Measurements from ENCODE around the gene HAUS7. TPM values are rescaled to one million over a fixed set of nuclear protein-coding genes. Genes with fewer than 3 reads are reported as not detected.

Gene HAUS7
- total and polyA plus RNA-seq, 9 donors, result 20.0 to 34.3 (median 30.1) TPM

GRCh38 chrX:153458476-153458875 is 11.9 kb downstream of the HAUS7 start:
- Histone ChIP-seq H3K9me3 (replicated peaks; ENCODE audit: control insufficient read depth, low read depth, low read length) (no peaks in the 10 kb centered on the region), H3K36me3 (ENCODE audit: control insufficient read depth, insufficient read depth, low read length) (peaks cover 15% of the 10 kb centered on the region), H3K4me1 (ENCODE audit: control insufficient read depth, insufficient read depth, low read length) (peaks cover 70% of the 10 kb centered on the region), H3K27me3 (ENCODE audit: control insufficient read depth, insufficient read depth, low read length) (peaks cover 2% of the 10 kb centered on the region), H3K4me3 (ENCODE audit: low read length) (no peak overlapping the region), H3K27ac (ENCODE audit: low read length) (peak overlapping the region; percentile 76)
- DNase-seq, result peak; percentile 63
- 88% methylated on average over 2 of the region's 4 CpGs for WGBS (ENCODE audit: insufficient coverage)

- Histone ChIP-seq H3K9me3 (replicated peaks; ENCODE audit: control insufficient read depth, low read depth, low read length) (no peaks in the 10 kb centered on the region), H3K4me3 (ENCODE audit: low read length) (no peak overlapping the region), H3K4me1 (ENCODE audit: control insufficient read depth, insufficient read depth, low read length) (peaks cover 70% of the 10 kb centered on the region), H3K36me3 (ENCODE audit: control insufficient read depth, insufficient read depth, low read length) (peaks cover 16% of the 10 kb centered on the region), H3K27ac (ENCODE audit: low read length) (peak overlapping the region; percentile 69), H3K27me3 (ENCODE audit: control insufficient read depth, insufficient read depth, low read length) (peaks cover 2% of the 10 kb centered on the region)
- DNase-seq, result no peak
- 83% methylated on average over 12 of the region's 17 CpGs for WGBS (ENCODE audit: insufficient coverage)
Observed at GRCh38 chrX:153457827-153458466, 12.4 kb downstream of the HAUS7 start.

GRCh38 chrX:153457136-153457825 is 13.1 kb downstream of the HAUS7 start:
- DNase-seq, result no peak
- Histone ChIP-seq H3K27me3 (ENCODE audit: control insufficient read depth, insufficient read depth, low read length) (peaks cover 2% of the 10 kb centered on the region), H3K4me3 (ENCODE audit: low read length) (no peak overlapping the region), H3K36me3 (ENCODE audit: control insufficient read depth, insufficient read depth, low read length) (peaks cover 16% of the 10 kb centered on the region), H3K4me1 (ENCODE audit: control insufficient read depth, insufficient read depth, low read length) (peaks cover 70% of the 10 kb centered on the region), H3K27ac (ENCODE audit: low read length) (peak overlapping the region; percentile 69), H3K9me3 (replicated peaks; ENCODE audit: control insufficient read depth, low read depth, low read length) (no peaks in the 10 kb centered on the region)
- WGBS (ENCODE audit: insufficient coverage), result 78% methylated on average over 16 of the region's 18 CpGs

- Histone ChIP-seq H3K4me3 (ENCODE audit: low read length) (no peak overlapping the region), H3K9me3 (replicated peaks; ENCODE audit: control insufficient read depth, low read depth, low read length) (no peaks in the 10 kb centered on the region), H3K27me3 (ENCODE audit: control insufficient read depth, insufficient read depth, low read length) (peaks cover 2% of the 10 kb centered on the region), H3K27ac (ENCODE audit: low read length) (peak overlapping the region; percentile 69), H3K36me3 (ENCODE audit: control insufficient read depth, insufficient read depth, low read length) (peaks cover 14% of the 10 kb centered on the region), H3K4me1 (ENCODE audit: control insufficient read depth, insufficient read depth, low read length) (peaks cover 70% of the 10 kb centered on the region)
- WGBS (ENCODE audit: insufficient coverage), result 81% methylated on average over 9 of the region's 9 CpGs
- no peak for DNase-seq
Observed at GRCh38 chrX:153456704-153457103, 13.7 kb downstream of the HAUS7 start.

GRCh38 chrX:153456161-153456560 is 14.2 kb downstream of the HAUS7 start:
- Histone ChIP-seq H3K4me3 (ENCODE audit: low read length) (no peak overlapping the region), H3K4me1 (ENCODE audit: control insufficient read depth, insufficient read depth, low read length) (peaks cover 69% of the 10 kb centered on the region), H3K36me3 (ENCODE audit: control insufficient read depth, insufficient read depth, low read length) (peaks cover 10% of the 10 kb centered on the region), H3K27me3 (ENCODE audit: control insufficient read depth, insufficient read depth, low read length) (peaks cover 2% of the 10 kb centered on the region), H3K27ac (ENCODE audit: low read length) (peak overlapping the region; percentile 69), H3K9me3 (replicated peaks; ENCODE audit: control insufficient read depth, low read depth, low read length) (no peaks in the 10 kb centered on the region)
- peak; percentile 60 for DNase-seq
- 79% methylated on average over 12 of the region's 12 CpGs for WGBS (ENCODE audit: insufficient coverage)

- Histone ChIP-seq H3K4me1 (ENCODE audit: control insufficient read depth, insufficient read depth, low read length) (peaks cover 63% of the 10 kb centered on the region), H3K27me3 (ENCODE audit: control insufficient read depth, insufficient read depth, low read length) (peaks cover 2% of the 10 kb centered on the region), H3K9me3 (replicated peaks; ENCODE audit: control insufficient read depth, low read depth, low read length) (no peaks in the 10 kb centered on the region), H3K27ac (ENCODE audit: low read length) (peak overlapping the region; percentile 35), H3K4me3 (ENCODE audit: low read length) (no peak overlapping the region), H3K36me3 (ENCODE audit: control insufficient read depth, insufficient read depth, low read length) (peaks cover 10% of the 10 kb centered on the region)
- no peak for DNase-seq
- 79% methylated on average over 13 of the region's 16 CpGs for whole genome bisulfite sequencing (ENCODE audit: insufficient coverage)
Observed at GRCh38 chrX:153455571-153455970, 14.8 kb downstream of the HAUS7 start.

- Histone ChIP-seq H3K27me3 (ENCODE audit: control insufficient read depth, insufficient read depth, low read length) (peaks cover 2% of the 10 kb centered on the region), H3K9me3 (replicated peaks; ENCODE audit: control insufficient read depth, low read depth, low read length) (no peaks in the 10 kb centered on the region), H3K4me3 (ENCODE audit: low read length) (no peak overlapping the region), H3K27ac (ENCODE audit: low read length) (peak overlapping the region; percentile 59), H3K36me3 (ENCODE audit: control insufficient read depth, insufficient read depth, low read length) (peaks cover 10% of the 10 kb centered on the region), H3K4me1 (ENCODE audit: control insufficient read depth, insufficient read depth, low read length) (peaks cover 58% of the 10 kb centered on the region)
- WGBS (ENCODE audit: insufficient coverage), result 92% methylated on average over 16 of the region's 16 CpGs
- no peak for DNase-seq
Observed at GRCh38 chrX:153454901-153455550, 15.3 kb downstream of the HAUS7 start.

GRCh38 chrX:153450949-153451277 is 19.5 kb downstream of the HAUS7 start:
- no peak overlapping the region for H3K27ac ChIP-seq (ENCODE audit: low read length)
- no peak overlapping the region for H3K4me3 ChIP-seq (ENCODE audit: low read length)
- peaks cover 10% of the 10 kb centered on the region for H3K36me3 ChIP-seq (ENCODE audit: control insufficient read depth, insufficient read depth, low read length)
- no peaks in the 10 kb centered on the region for H3K9me3 ChIP-seq (replicated peaks; ENCODE audit: control insufficient read depth, low read depth, low read length)
- 83% methylated on average over 3 of the region's 8 CpGs for WGBS (ENCODE audit: insufficient coverage)
- H3K27me3 ChIP-seq (ENCODE audit: control insufficient read depth, insufficient read depth, low read length), result no peaks in the 10 kb centered on the region
- no peak for DNase-seq
- peaks cover 23% of the 10 kb centered on the region for H3K4me1 ChIP-seq (ENCODE audit: control insufficient read depth, insufficient read depth, low read length)

GRCh38 chrX:153450114-153450948 is 20.0 kb downstream of the HAUS7 start:
- Histone ChIP-seq H3K4me3 (ENCODE audit: low read length) (no peak overlapping the region), H3K27me3 (ENCODE audit: control insufficient read depth, insufficient read depth, low read length) (no peaks in the 10 kb centered on the region), H3K36me3 (ENCODE audit: control insufficient read depth, insufficient read depth, low read length) (peaks cover 10% of the 10 kb centered on the region), H3K4me1 (ENCODE audit: control insufficient read depth, insufficient read depth, low read length) (peaks cover 18% of the 10 kb centered on the region), H3K9me3 (replicated peaks; ENCODE audit: control insufficient read depth, low read depth, low read length) (no peaks in the 10 kb centered on the region), H3K27ac (ENCODE audit: low read length) (no peak overlapping the region)
- no peak for DNase-seq
- WGBS (ENCODE audit: insufficient coverage), result 89% methylated on average over 20 of the region's 26 CpGs
